PC-9 (cell line): ENCODE measurements around the gene RPS5.

Experiments
- CTCF ChIP-seq: fragments of 200-600 bp; sonication (generic); conservative IDR thresholded peaks from 2 replicates; pipeline ENCODE4 v1.6.1; 2017; ENCODE audit warnings: mixed run types, antibody characterized with exemption, mild to moderate bottlenecking, moderate library complexity
- EZH2 ChIP-seq: fragments of 200-600 bp; sonication (generic); IDR thresholded peaks from 2 replicates; pipeline ENCODE4 v1.8.0; 2017; ENCODE audit warnings: antibody characterized with exemption, low read depth

DNA sequence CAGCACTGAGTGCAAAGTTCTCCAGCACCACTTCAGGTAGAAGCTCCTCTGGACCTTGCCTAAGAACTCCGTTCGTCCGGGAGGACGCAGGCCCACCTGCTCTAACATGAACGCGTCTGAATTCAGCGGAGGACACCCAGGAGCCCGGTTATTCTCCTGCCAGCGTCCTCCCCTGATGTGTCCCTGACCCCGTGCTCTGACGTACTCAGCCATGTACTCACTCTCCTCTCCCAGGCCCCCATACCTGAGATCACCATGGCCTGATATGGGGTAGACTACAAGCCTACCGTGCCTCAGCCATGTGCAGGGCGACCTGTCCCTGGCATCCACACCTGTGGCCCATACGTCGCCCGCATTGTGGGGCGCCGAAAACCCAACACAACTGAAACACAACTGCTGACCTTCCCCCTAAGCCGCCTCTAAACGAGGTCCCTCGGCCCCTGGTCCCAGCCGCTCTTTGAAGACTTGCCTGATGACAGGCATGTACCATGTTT, 20.6 kb downstream of the RPS5 start:
- no peak for TF ChIP-seq CTCF
- no peak for TF ChIP-seq EZH2
